A549 treated with RU486 at 1 μM for 4 hours (cell line): Measurements from ENCODE around the gene NPC1. TPM values are rescaled to one million over a fixed set of nuclear protein-coding genes. Genes with fewer than 3 reads are reported as not detected.

Experiments
- total RNA-seq: library from RNA; stranded (reverse); fragments of 200-300 nt; extraction: Qiagen RNA extraction; gene quantifications from 5 replicates; pipeline ENCODE4 v1.2.3, GENCODE V29; 2022; ENCODE audit warnings: low read depth

NPC1 gene
- total RNA-seq = 72.0 to 111 TPM (median 92.2 TPM) in 5 replicates

GRCh38 chr18:23586249-23587196 is at the start of gene NPC1:
Gene NPC1, minus strand, starts transcription at chr18:23586506. Its CDS starts 163 bp downstream, at chr18:23586343.

GRCh38 chr18:23503038-23503962 is 83.0 kb downstream of the NPC1 start, which contains the start of gene RMC1:
Gene RMC1, plus strand, starts transcription at chr18:23503511. Its CDS starts 108 bp downstream, at chr18:23503619.

Other genes with a start within 250 kb of the NPC1 start
- gene RIOK3, start 133.2 kb downstream of the NPC1 start, total RNA-seq = 27.1 to 44.4 TPM (median 34.8 TPM) in 5 replicates
- gene RMC1, start 83.0 kb downstream of the NPC1 start, total RNA-seq = 12.5 to 15.5 TPM (median 14.7 TPM) in 5 replicates
- 9.3 to 13.5 TPM (median 13.3 TPM) in 5 replicates for gene ANKRD29, start 76.4 kb upstream of the NPC1 start, total RNA-seq
- gene LAMA3, start 102.9 kb upstream of the NPC1 start, total RNA-seq = 29.8 to 39.0 TPM (median 38.4 TPM) in 5 replicates